NCI-H524 treated with DMSO at 0.1 percent for 48 hours (cell line): Measurements from ENCODE around the gene HSBP1.

ENCODE experiments used
- DNase-seq: peaks from one replicate; lab custom pipeline; 2025; lab: John Stamatoyannopoulos, UW

Gene HSBP1

GRCh38 chr16:83807710-83808572 is at the start of gene HSBP1:
TSS of gene HSBP1 (plus strand) at chr16:83807978. CDS start at chr16:83808077, 99 bp downstream.
- DNase-seq, result peak; percentile 54

- no peak for DNase-seq
Observed at GRCh38 chr16:83762141-83762991, 45.4 kb upstream of the HSBP1 start.

GRCh38 chr16:83762992-83763358 is 44.8 kb upstream of the HSBP1 start:
- DNase-seq, result no peak

GRCh38 chr16:83768986-83769385 is 38.8 kb upstream of the HSBP1 start:
- no peak for DNase-seq

- DNase-seq, result no peak
Observed at GRCh38 chr16:83769397-83770008, 38.3 kb upstream of the HSBP1 start.

- no peak for DNase-seq
Observed at GRCh38 chr16:83771306-83771942, 36.4 kb upstream of the HSBP1 start.

GRCh38 chr16:83772806-83773205 is 35.0 kb upstream of the HSBP1 start:
- no peak for DNase-seq

GRCh38 chr16:83774066-83774465 is 33.7 kb upstream of the HSBP1 start:
- DNase-seq, result no peak

GRCh38 chr16:83776944-83777343 is 30.8 kb upstream of the HSBP1 start:
- DNase-seq, result no peak

- no peak for DNase-seq
Observed at GRCh38 chr16:83779886-83780285, 27.9 kb upstream of the HSBP1 start.

GRCh38 chr16:83785455-83785854 is 22.3 kb upstream of the HSBP1 start:
- no peak for DNase-seq

- DNase-seq, result no peak
Observed at GRCh38 chr16:83789642-83790401, 18.0 kb upstream of the HSBP1 start.

- no peak for DNase-seq
Observed at GRCh38 chr16:83791916-83792315, 15.9 kb upstream of the HSBP1 start.

GRCh38 chr16:83792391-83792790 is 15.4 kb upstream of the HSBP1 start:
- no peak for DNase-seq

- no peak for DNase-seq
Observed at GRCh38 chr16:83793179-83793578, 14.6 kb upstream of the HSBP1 start.

GRCh38 chr16:83794860-83795554 is 12.8 kb upstream of the HSBP1 start:
- no peak for DNase-seq

GRCh38 chr16:83797013-83797412 is 10.8 kb upstream of the HSBP1 start:
- DNase-seq, result no peak

GRCh38 chr16:83799336-83799735 is 8.4 kb upstream of the HSBP1 start:
- no peak for DNase-seq

GRCh38 chr16:83802135-83802534 is 5.6 kb upstream of the HSBP1 start:
- no peak for DNase-seq

GRCh38 chr16:83802554-83803205 is 5.1 kb upstream of the HSBP1 start:
- no peak for DNase-seq
